Right lung (tissue), 5 donors: ENCODE results near the gene ACBD6. TPM values are rescaled to one million over a fixed set of nuclear protein-coding genes. Genes with fewer than 3 reads are reported as not detected.

ENCODE experiments used
- DNase-seq, 2 donors: peaks; one replicate each; pipeline ENCODE4 v3.0.0-alpha.2; 2013
- polyA plus RNA-seq, 5 donors: library from polyadenylated mRNA; unstranded; fragments of 120-200 nt; gene quantifications; one replicate each; pipeline versions ENCODE4 v1.2.1 to v1.2.3, GENCODE V29; 2013; ENCODE audit warnings: inconsistent platforms in 1 of 5, low replicate concordance in 1 of 5; ENCODE audit not compliant: insufficient read length in 5 of 5, insufficient read depth in 1 of 5

The ACBD6 gene
- polyA plus RNA-seq, 5 donors, result 70.5 to 83.2 (median 81.7) TPM

DNA sequence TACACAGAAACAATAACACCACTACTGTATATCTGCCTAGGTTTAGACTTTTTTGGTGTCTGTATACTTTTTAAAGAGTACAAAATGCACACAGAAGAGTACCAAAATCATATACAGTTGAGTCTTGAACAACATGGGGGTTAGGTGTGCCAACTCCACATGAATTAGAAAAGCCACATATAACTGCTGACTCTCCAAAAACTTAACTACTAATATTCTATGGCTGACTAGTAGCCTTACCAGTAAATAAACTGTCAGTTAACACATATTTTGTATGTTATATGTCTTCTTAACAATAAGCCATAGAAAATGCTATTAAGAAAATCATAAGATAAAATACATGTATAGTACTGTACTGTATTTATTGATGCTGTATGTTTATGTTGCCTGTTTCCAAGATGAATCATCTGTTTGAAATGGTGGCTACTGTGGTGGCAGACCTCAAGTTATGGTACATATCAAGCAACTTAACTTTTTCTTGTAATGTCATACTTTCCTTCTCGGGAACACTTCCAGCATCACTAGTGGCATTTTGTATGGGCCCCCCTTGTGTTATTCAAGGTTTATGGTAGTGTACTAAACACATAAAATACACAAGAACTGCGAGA lies 201.1 kb downstream of the ACBD6 start:
- no peak for DNase-seq

DNA sequence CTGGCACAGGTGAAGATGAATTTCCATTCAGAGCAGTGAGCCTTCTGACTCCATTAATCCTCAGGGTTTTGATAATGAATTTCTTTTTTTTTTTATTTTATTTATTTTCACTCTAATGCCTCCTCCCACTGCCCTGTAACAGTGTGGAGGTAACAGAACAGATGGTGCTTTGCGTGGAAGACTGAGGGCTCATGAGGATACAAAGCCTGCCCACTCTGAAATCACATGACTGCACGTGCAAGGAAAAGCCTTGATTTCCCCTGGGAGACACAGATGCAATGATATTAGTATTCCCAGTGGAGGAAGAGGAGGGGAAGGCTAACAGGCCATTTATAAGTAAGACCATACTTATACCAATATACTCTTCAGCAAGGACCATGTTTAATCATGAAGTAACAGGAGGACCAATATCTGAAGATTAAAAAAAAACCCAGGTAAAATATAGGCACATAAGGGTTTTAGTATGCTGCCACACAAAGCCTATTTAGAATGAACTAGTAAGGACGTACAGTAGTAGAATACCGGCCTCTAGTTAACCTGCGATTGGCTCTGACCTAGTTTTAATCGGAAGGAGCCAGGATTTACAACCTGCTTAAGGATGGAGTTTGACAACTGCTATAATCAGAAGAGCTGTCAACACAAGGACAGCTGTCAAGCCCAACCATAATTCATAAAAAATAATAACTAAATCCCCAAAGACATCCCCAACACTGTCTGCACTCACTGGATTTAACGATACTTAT lies 202.7 kb downstream of the ACBD6 start:
- no peak for DNase-seq

DNA sequence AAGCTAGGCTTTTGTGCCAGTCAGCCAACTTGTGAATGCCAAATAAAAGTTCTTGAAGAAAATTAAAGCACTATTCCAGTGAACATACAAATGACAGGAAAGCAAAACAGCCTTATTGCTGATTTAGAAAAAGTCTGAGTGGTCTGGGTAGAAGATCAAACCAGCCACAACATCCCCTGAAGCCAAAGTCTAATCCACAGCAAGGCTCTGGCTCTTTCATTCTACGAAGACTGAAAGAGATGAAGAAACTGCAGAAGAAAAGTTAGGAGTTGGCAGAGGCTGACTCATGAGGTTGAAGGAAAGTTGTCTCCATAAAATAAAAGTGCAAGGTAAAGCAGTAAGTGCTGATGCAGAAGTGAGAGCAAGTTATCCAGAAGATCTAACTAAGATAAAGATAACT lies 206.4 kb downstream of the ACBD6 start:
- no peak for DNase-seq

- no peak for DNase-seq
Measured at GRCh38 chr1:180294711-180295110, 207.7 kb downstream of the ACBD6 start.

GRCh38 chr1:180291004-180291403 lies 211.4 kb downstream of the ACBD6 start:
- DNase-seq, result no peak

GRCh38 chr1:180290265-180291001 lies 211.9 kb downstream of the ACBD6 start:
- no peak for DNase-seq

- DNase-seq, result no peak
Measured at GRCh38 chr1:180288940-180289339, 213.4 kb downstream of the ACBD6 start.

- peak in 1 of 2 donors; percentile 8 for DNase-seq
Measured at GRCh38 chr1:180287988-180288705, 214.2 kb downstream of the ACBD6 start.

DNA sequence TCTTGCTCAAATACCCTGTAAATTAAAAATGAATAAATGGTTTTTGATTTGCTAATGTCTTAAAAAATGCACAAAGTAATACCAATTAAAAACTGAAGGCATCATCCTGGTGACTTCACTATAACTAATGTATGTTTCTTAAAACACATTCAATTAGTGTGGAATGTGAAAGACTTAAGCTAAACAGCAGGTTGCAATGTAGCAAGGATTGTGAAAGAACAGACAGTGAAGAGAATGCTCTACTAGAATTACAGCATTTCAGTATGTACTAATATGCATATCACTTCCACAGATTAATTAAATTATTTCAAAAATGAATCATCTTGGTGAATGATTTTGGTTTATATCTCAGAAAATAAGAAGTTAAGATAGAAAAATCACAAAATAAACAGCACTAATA lies 216.0 kb downstream of the ACBD6 start:
- no peak for DNase-seq

- DNase-seq, result no peak
Measured at GRCh38 chr1:180283098-180283497, 219.3 kb downstream of the ACBD6 start.

DNA sequence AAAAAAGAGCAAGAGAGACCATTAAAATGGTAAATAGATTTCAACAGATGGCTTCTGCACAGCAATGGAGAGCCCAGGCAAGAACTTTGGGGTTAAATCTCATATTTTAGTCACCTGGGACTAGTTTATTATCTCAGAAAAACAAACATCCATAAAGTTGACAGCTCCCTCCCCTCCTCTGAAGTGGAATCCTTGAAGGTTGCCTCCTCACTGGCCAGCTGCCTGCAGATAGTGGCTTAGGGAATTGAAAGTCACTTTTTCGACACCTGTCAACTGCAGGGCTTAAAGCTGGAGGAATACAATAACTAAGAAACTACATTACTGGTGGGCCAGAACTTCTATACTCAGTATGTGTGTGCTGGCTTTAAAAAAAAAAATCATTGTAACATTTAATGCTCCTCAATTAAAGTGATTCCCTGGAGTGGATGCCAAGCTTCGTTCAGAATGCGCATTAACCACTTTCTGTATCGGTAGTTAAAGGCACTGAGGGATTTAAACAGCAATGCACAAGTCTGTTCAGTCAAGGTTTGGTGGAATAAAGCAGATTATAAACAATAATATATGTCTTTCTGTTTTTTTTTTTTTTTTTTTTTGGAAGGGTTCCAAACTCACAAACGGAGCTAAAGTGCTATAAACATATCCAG lies 219.9 kb downstream of the ACBD6 start:
- DNase-seq, result no peak

- DNase-seq, result no peak
Measured at GRCh38 chr1:180281490-180281889, 220.9 kb downstream of the ACBD6 start.

DNA sequence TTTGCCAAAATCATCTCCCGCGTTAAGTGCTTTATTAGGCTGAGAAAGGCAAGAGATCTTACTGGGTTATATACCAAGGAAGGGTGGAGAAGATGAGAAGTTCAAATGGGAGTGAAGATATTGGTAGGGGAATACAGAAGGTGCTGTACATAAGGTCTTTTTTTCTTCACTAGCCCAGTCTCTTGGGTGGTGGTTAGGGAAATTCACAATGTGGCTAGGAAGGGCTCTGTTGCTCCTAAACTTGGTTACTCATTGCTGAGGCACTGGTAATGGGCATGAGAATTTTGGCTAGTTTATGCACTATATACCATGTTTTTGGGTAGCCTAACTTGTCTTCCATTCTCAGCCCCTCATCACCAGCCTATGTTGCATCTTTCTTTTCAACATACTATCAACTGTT lies 221.8 kb downstream of the ACBD6 start:
- DNase-seq, result no peak

- no peak for DNase-seq
Measured at GRCh38 chr1:180279651-180280050, 222.7 kb downstream of the ACBD6 start.

- peak in 1 of 2 donors; percentile 10 for DNase-seq
Measured at GRCh38 chr1:180278596-180279395, 223.6 kb downstream of the ACBD6 start.

GRCh38 chr1:180278194-180278515 lies 224.2 kb downstream of the ACBD6 start:
- peak; percentile 45 to 61 for DNase-seq

- peak in 1 of 2 donors; percentile 16 for DNase-seq
Measured at GRCh38 chr1:180277476-180278193, 224.7 kb downstream of the ACBD6 start.

- no peak for DNase-seq
Measured at GRCh38 chr1:180275726-180276125, 226.7 kb downstream of the ACBD6 start.

GRCh38 chr1:180274221-180274620 lies 228.2 kb downstream of the ACBD6 start:
- no peak for DNase-seq

GRCh38 chr1:180273066-180273465 lies 229.3 kb downstream of the ACBD6 start:
- DNase-seq, result no peak
